Aorta (tissue), 5 donors: ENCODE data around the gene RNH1. TPM values are rescaled to one million over a fixed set of nuclear protein-coding genes. Genes with fewer than 3 reads are reported as not detected.

Source experiments
- ATAC-seq: fragments of 200-7000 bp; cut with Tn5 transposase; one replicate; pipeline ENCODE4 v1.9.1; 2022; ENCODE audit warnings: moderate library complexity; ENCODE audit not compliant: low FRiP score
- DNase-seq, 2 donors: peaks; one replicate each; pipeline ENCODE4 v3.0.0-alpha.2; 2020
- H3K27ac ChIP-seq, 2 donors: one replicate each; pipeline ENCODE4 v1.5.1; 2013; ENCODE audit warnings: low read length in 2 of 2, mild to moderate bottlenecking in 2 of 2, moderate library complexity in 2 of 2, control low read depth in 1 of 2, inconsistent platforms in 1 of 2, low read depth in 1 of 2
- H3K27me3 ChIP-seq, 2 donors: one replicate each; pipeline ENCODE4 v1.6.1; 2013; ENCODE audit warnings: control low read depth in 1 of 2, low read length in 1 of 2, mild to moderate bottlenecking in 1 of 2, moderate library complexity in 1 of 2; ENCODE audit not compliant: insufficient read depth in 2 of 2, control insufficient read depth in 1 of 2
- H3K36me3 ChIP-seq, 2 donors: one replicate each; pipeline ENCODE4 v1.6.1; 2013; ENCODE audit warnings: control low read depth in 1 of 2, low read length in 1 of 2, mild to moderate bottlenecking in 1 of 2; ENCODE audit not compliant: insufficient read depth in 2 of 2, control insufficient read depth in 1 of 2
- H3K4me1 ChIP-seq, 2 donors: one replicate each; pipeline ENCODE4 v1.6.1; 2013; ENCODE audit warnings: low read length in 2 of 2, control low read depth in 1 of 2, mild to moderate bottlenecking in 1 of 2, moderate library complexity in 1 of 2; ENCODE audit not compliant: insufficient read depth in 2 of 2, control insufficient read depth in 1 of 2
- H3K4me3 ChIP-seq, 2 donors: one replicate each; pipeline ENCODE4 v1.5.1; 2013; ENCODE audit warnings: low read length in 2 of 2, control low read depth in 1 of 2, mild to moderate bottlenecking in 1 of 2
- H3K9me3 ChIP-seq: one replicate; pipeline ENCODE4 v1.6.1; 2013; ENCODE audit warnings: mild to moderate bottlenecking, low read length; ENCODE audit not compliant: control insufficient read depth
- WGBS, 2 donors: extraction: QIAGEN DNeasy Blood & Tissue Kit; methylation state at CpG; one replicate each; pipeline ENCODE4 v1.1.7; 2013; 5-methylcytosine and 5-hydroxymethylcytosine counted together
- intact Hi-C, 2 donors: fragments of 100-400 bp; cut with DNase I; formaldehyde crosslinking; loops; one replicate each; pipeline versions ENCODE4 v1.14.2 to v1.15.0; 2022
- polyA plus RNA-seq, 2 donors: library from polyadenylated mRNA; stranded (reverse); fragments of 200-250 nt; gene quantifications; one replicate each; pipeline ENCODE4 v1.2.3, GENCODE V29; 2013
- total RNA-seq, 2 donors: library from RNA; stranded (reverse); fragmentation: NEBNext Ultra II Directional; extraction: Animal tissue kit (Norgen Biotek cat#: 25700); gene quantifications; one replicate each; pipeline ENCODE4 v1.2.1, GENCODE V29; 2021
- donor health status: healthy with polysubstance abuse.
- donor health status: Bipolar disorder and iron deficiency.
- donor health status: DM: no; HTN: no; CAD: no.
- donor health status: DM: no; HTN: no; CAD: no.
- donor health status: DM: yes; HTN: yes; CAD: no.

RNH1 gene
- total and polyA plus RNA-seq, 4 donors = 125 to 224 (median 165) TPM

DNA sequence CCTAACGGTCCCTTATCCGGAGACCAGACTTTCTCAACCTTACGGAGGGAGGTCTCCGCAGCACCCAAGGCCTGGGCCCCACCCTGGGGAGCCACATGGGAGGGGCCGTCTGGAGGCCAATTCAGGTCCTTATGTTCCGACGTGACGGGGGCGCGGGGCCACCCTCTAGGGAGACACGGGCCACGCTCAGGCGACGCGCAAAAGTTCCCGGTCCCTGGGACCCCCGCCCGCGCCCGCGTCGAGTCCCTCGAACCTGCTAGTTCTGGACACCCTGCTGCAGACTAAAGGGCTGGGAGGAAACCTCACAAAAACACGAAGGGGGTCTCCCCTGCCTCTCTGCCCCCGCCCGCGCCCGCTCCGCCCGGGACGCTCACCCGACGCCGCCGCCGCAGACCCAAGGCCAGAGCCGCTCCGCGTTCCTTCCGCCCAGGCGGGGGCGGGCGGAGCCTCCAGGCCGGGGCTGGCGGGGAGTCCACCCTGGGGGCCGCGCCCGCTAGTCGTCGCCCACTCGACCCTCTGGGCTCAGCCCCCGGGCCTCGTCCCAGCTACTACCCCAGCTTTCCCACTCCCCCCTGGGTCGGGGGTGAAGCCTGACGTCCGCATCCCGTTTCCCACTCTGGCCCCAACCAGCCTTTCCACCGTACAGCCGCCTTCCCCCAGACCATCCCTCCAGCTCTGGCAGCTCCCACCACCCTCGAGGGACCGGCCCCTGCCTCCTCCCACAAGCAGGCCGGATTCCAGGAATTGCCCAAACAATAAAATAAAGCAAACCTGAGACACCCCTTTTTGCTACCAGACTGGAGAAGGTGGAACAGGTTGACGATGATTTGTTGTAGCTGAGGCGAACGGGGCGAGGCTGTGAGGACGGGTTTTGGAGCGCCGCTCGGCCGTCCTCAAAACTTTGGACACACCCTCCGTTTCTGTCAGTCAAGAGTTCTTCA is 2.7 kb downstream of the RNH1 start:
- WGBS, 2 donors = 1 to 3% methylated on average over 67 to 72 of the region's 72 CpGs
- ATAC-seq = no peak
- H3K4me3 ChIP-seq = peak overlapping the region; percentile 11 to 30
- peak overlapping the region in 1 of 2 donors; percentile 50 for H3K27ac ChIP-seq
- peak in 1 of 2 donors; percentile 71 for DNase-seq
- intact Hi-C loops = loop anchor here in 1 of 2 donors (10.0 kb wide), 1 partner anchor 50 kb away; the partner anchor contains the start of gene PTDSS2
- no peaks in the 10 kb centered on the region for H3K9me3 ChIP-seq
- no peaks in the 10 kb centered on the region for H3K4me1 ChIP-seq
- H3K27me3 ChIP-seq = no peaks in the 10 kb centered on the region
- peaks cover 0 to 6% of the 10 kb centered on the region in 2 donors for H3K36me3 ChIP-seq

DNA sequence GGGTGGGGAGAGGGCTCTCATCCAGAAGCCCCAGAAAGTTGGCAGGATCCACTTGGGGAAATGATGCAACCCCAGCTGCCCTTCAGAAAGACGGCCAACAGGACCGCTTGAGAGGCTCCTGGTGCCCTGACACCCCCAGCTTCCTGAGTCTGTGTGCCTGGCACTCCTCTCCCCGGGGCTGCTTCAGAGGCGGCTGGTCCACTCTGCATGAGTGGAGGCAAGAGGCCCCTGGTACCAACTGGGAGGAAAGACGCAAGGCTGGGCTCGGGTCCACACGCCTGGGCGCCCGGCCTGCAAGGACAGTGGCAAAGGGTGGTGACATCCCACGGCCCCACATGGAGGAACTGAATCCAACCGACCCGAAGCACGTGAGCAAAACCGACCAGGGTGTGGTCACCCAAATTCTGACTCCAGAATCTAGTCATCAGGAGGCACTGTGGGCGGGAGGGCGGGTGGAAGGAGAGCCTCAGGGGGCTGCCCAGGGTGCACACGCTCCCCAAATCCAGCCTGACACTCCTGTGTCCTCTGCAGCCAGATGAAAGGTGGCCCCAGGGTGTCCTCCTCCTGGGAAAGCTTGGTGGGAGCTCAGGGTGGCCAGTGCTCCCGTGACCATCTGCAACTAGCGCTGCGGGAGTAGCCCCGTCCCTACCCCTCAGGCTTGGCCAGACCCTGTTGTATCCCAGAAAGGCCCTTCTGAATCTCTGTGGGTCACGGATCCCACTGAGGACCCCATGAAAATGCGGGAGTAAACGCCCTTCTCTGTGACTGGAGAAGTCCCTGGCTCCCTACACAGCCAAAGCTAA is 3.7 kb downstream of the RNH1 start:
- peak in 1 of 2 donors; percentile 89 for DNase-seq
- no peak for ATAC-seq
- 37 to 38% methylated on average over 24 of the region's 24 CpGs for WGBS, 2 donors
- intact Hi-C loops = loop anchor here in 1 of 2 donors (10.0 kb wide), 1 partner anchor 49 kb away; the partner anchor contains the start of gene PTDSS2
- H3K27ac ChIP-seq = peak overlapping the region in 1 of 2 donors; percentile 50
- no peaks in the 10 kb centered on the region for H3K27me3 ChIP-seq
- H3K36me3 ChIP-seq = peaks cover 0 to 9% of the 10 kb centered on the region in 2 donors
- no peaks in the 10 kb centered on the region for H3K4me1 ChIP-seq
- peak overlapping the region in 1 of 2 donors; percentile 30 for H3K4me3 ChIP-seq
- no peaks in the 10 kb centered on the region for H3K9me3 ChIP-seq

DNA sequence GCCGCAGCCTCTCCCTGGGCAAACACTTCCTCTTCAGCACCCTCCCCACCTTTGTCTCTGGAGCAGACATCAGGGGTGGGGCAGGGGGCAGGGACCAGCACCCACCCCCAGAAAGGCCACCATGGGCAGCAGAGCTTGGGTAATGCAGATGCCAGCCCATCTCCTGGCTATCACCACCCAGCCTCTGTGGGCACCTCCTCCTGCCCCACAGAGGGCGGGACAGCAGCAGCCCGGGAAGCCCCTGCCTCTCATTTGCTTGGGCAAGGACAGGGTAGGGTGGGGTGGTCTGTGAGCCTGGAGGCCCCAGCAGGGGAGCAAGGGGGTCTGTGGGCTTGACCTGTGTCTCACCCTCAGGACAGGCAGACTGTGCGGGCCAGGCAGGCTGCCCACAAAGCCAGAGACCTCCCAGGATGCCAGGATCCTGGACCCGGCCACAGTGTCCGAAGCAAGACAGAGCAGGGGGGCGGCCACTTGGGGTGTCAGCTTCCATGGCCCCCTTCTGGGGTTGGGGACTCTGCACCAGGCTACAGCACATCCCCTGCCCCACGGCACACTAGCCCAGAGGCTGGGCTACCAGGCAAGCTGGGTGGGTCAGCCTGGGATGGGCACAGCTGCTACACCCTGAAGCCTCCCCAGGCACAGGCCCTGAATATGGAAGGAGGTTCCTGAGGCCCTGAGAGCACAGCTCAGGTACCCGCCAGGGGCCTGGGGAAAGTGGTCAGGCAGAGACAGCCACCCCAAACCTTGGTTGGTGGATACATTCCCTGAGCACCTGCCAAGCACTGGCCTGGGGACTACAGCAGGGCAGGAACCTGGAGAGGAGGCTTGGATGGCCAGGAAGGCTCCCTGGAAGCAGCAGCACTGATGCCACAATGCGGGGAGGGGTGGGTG is 4.5 kb downstream of the RNH1 start:
- no peaks in the 10 kb centered on the region for H3K27me3 ChIP-seq
- DNase-seq (peak in 1 of 2 donors; percentile 50), ATAC-seq (no peak)
- WGBS, 2 donors = 68 to 72% methylated on average over 9 to 10 of the region's 10 CpGs
- intact Hi-C loops = loop anchor here in 1 of 2 donors (10.0 kb wide), 1 partner anchor 48 kb away; the partner anchor contains the start of gene PTDSS2
- H3K4me3 ChIP-seq = no peak overlapping the region
- no peaks in the 10 kb centered on the region for H3K9me3 ChIP-seq
- peaks cover 0 to 14% of the 10 kb centered on the region in 2 donors for H3K36me3 ChIP-seq
- peak overlapping the region in 1 of 2 donors; percentile 4 for H3K27ac ChIP-seq
- no peaks in the 10 kb centered on the region for H3K4me1 ChIP-seq

DNA sequence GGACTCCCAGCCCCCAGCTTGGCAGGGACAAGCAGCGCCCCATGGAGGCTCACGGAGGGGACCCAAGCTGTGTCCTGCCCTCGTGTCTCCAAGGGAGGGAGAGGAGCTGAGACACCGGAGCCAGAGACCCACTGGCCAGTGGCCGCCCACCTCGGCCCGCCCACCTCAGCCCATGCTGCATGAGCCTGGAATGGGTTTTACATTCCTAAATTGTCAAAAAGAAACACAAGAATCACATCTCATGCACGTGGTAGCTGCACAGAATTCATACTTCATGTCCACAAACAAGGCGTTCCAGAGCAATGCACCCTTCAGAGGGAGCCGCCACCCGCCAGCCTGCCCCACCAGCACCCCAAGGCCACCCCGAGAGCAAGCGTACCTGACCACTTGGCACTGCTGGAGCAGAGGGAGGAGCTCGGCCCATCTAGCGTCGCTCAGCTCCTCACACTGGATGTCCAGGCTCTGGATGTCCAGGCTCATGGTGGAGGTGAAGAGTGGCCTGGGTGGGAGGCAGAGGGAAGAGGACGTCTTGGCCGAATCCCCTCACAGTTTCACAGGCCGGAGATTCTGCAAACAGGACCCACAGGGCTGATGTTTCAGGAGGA is 5.3 kb downstream of the RNH1 start:
- DNase-seq (peak in 1 of 2 donors; percentile 46), ATAC-seq (no peak)
- 80 to 82% methylated on average over 19 of the region's 19 CpGs for WGBS, 2 donors
- no peak overlapping the region for H3K4me3 ChIP-seq
- no peaks in the 10 kb centered on the region for H3K27me3 ChIP-seq
- H3K9me3 ChIP-seq = no peaks in the 10 kb centered on the region
- no peak overlapping the region for H3K27ac ChIP-seq
- peaks cover 0 to 16% of the 10 kb centered on the region in 2 donors for H3K36me3 ChIP-seq
- no peaks in the 10 kb centered on the region for H3K4me1 ChIP-seq
- intact Hi-C loops = loop anchor here in 1 of 2 donors (10.0 kb wide), 1 partner anchor 47 kb away; the partner anchor contains the start of gene PTDSS2

DNA sequence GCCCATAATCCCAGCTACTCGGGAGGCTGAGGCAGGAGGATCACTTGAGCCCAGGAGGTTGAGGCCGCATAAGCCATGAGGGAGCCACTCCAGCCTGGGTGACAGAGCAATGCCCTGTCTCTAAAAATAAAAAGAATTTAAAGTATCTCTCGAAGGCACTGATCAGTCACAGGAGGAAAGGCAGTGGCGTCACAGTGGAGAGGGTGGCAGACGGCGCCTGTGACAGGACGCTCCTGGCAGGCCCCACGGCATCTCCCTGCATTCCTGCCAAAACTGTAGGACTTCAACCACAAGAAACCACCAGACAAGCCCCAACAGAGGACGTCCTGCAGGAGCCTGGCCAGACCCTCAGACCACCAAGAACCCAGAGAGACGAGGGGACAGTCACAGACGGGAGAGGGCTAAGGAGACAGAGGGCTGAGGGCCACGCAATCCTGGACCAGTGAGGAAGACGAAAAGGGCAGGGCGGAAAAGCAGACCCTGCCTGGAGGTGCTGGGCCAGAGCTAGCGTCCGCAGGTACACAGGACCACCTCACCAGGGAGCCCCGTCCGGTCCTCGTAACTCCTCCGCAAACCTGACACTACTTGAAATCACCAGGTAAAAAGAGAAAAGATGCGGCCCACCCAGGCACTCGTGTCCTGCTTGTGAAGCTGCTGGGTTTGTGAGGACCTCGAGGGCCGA is 5.9 kb downstream of the RNH1 start:
- Histone ChIP-seq H3K27ac (no peak overlapping the region), H3K36me3 (peaks cover 0 to 16% of the 10 kb centered on the region in 2 donors), H3K9me3 (no peaks in the 10 kb centered on the region), H3K4me1 (no peaks in the 10 kb centered on the region), H3K27me3 (no peaks in the 10 kb centered on the region), H3K4me3 (no peak overlapping the region)
- DNase-seq = peak in 1 of 2 donors; percentile 28
- ATAC-seq = no peak
- intact Hi-C loops = loop anchor here in 1 of 2 donors (10.0 kb wide), 1 partner anchor 46 kb away; the partner anchor contains the start of gene PTDSS2
- WGBS, 2 donors = 91% methylated on average over 24 of the region's 24 CpGs

DNA sequence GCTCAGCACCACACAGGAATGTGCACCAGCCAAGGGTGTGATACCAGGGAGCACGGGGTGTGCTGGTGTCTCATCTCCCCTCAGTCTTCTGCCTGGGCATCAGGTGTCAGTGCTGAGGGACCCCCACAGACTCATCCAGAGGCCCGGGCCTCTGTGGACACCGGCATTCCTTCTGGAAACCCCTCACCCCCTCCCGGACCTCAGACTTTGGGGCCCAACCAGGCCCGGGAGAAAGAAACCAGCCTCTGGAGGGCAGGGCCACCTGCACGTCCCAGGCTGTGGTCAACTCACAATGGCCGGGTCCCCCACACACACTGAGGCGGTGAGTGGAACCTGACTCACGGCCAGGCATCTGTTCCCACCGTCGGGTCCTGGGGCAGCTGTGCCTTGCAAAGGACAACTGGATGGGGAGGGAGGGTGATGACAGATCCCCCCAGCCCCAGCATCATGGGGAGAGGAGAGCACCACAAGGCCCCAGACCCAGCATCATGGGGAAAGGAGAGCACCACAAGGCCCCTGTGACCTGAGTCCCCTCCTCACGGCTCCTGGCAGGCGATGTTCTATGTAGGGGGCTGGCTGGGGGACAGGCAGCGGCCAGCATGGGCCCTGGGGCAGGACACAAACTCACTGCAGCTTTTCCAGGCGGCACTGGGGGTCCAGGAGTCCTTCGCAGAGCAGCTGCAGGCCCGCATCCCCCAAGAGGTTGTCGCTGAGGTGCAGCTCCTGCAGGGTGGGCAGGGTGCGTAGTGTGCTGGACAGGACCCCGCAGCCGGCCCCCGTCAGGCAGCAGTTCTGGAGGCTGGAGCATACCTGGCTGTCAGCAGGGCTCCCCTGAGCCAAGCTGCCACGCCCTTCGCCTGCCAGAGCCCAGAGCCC is 7.6 kb downstream of the RNH1 start:
- Histone ChIP-seq H3K4me1 (no peaks in the 10 kb centered on the region), H3K9me3 (no peaks in the 10 kb centered on the region), H3K27me3 (no peaks in the 10 kb centered on the region), H3K4me3 (no peak overlapping the region), H3K27ac (no peak overlapping the region), H3K36me3 (peaks cover 0 to 16% of the 10 kb centered on the region in 2 donors)
- no peak for ATAC-seq
- 91 to 94% methylated on average over 23 to 24 of the region's 24 CpGs for WGBS, 2 donors
- peak; percentile 42 to 70 for DNase-seq
- intact Hi-C loops = loop anchor here in 1 of 2 donors (10.0 kb wide), 1 partner anchor 45 kb away; the partner anchor contains the start of gene PTDSS2
